GM18870 (cell line): ENCODE measurements around the gene PTPRK.
"Not testable (repeated sequence)": the region's sequence is repeated elsewhere in the genome, so short reads cannot be mapped to it uniquely, and the experiment has no call there.

Experiments used
- ATAC-seq: cut with Tn5 transposase; IDR thresholded peaks from one replicate; pipeline ENCODE4 v1.9.1; 2021; ENCODE audit warnings: moderate library complexity; ENCODE audit not compliant: unreplicated experiment

The PTPRK gene

DNA sequence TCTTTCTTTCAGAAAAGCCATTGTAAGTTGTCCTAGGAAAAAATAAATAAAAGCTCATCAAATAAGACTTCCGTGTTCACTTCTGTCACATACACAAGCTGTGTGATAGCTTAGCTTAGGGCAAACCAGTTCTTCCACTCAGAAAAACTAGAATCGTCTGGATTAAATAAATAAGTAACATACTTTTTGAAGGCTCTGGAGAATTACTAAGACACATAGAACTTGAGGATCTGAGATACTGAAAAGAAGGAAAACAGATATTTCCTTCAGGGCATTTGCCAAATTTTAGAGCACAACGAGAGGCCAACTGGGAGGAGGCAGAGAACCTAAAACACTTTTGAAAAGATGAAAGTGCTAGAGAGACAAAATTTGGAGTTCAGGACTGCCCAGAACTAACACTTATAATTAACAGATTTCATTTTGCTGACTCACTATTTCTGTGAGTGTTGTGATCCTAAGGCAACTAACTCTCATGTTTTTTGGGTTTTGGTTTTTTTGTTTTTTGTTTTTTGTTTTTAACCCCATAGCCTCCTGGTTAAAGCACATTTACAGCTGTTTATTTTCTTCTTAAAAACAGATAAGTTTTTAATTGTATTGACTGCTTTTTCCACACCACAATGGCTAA, 580.8 kb downstream of the PTPRK start:
- ATAC-seq = no peak

DNA sequence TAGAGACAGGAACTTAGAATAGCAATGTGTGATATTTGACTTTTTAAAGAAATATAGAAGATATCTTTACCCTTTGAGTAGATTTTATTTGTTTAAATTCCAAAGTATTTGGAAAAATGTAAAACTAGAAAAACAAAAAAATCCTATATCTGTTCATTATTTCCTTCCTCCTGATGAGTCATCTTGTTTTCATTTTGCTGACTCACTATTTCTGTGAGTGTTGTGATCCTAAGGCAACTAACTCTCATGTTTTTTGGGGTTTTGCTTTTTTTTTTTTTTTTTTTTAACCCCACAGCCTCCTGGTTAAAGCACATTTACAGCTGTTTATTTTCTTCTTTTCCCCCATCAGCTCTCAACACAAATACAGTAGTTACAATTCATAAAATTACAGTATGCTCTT, 581.7 kb downstream of the PTPRK start:
- no peak for ATAC-seq

DNA sequence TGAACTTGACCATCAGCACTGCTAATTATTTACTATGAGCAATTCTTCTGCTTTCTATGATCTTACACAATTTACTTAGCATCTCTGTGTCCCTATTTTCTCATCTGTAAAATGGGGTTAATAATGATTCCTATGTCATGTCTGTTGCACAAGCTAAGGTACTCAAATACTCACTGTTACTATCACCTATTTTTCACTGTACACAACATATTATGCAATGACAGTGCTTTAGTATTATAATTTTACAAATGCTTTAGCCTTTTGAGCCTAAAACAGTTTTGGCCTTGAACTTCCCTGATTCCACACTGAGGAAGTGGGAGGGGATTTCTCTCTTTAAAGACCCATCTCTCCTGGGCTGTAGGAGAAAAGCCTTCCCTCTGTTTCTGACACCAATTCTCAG, 582.7 kb downstream of the PTPRK start:
- ATAC-seq = no peak

- no peak for ATAC-seq
Observed at GRCh38 chr6:127937102-127937501, 583.3 kb downstream of the PTPRK start.

DNA sequence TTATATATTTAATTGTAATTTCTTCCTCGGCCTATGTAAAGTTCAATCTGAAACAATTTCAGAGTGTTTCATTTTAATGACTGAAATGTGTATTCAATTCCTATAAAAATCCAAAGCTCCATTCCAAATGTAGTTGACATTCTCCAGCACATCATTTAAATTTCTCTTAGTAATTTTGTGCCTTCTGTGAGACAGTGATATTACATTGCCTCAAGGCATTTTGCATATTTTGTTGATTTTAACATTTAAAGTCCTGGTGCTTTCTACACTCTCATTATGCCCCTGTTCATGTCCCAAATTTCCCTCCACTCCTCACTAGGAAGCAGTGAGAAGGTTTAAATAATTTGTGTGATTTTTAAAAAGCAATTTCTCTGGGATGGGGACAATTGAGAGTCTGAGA, 585.4 kb downstream of the PTPRK start:
- ATAC-seq = no peak

- ATAC-seq = no peak
Observed at GRCh38 chr6:127933852-127934840, 586.3 kb downstream of the PTPRK start.

DNA sequence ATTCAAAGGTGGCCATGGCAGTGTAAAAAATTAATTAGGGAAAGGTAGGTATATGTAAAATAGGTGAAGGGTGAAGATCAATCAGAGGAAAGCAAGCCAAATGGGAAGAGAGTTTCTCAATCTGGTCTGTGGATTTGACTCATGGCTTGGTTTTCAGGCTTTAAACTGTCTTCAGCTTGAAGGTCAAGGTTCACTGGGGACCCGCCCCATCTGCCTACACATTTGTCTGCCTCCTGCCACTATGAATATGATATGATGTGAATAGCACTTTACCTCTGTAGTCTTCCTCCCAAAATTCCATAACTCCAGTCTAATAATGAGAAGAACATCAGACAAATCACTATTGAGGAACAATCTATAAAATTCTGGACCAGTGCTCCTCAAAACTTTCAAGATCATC, 587.3 kb downstream of the PTPRK start:
- no peak for ATAC-seq

DNA sequence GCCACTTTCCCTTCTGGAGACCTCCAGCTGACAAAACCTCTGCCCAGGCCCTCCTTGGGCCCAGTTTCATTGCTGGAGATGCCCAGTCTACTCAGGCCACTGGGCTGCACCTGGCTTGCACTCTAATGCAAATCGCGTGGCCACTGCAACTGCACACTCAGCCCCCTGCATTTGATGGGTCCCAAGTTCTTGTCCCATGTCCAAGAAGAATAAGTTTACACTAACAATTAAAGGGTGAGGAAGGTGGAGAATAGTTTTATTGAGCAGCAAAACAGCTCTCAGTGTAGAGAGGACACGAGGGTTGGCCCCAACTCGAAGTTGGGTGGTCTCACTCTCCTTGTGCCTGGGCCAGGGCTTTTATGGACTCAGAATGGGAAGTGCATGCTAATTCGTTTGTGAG, 587.7 kb downstream of the PTPRK start:
- no peak for ATAC-seq

- ATAC-seq = not testable (repeated sequence)
Observed at GRCh38 chr6:127926441-127926840, 594.0 kb downstream of the PTPRK start.

GRCh38 chr6:127924440-127924839, 596.0 kb downstream of the PTPRK start:
- ATAC-seq = no peak

GRCh38 chr6:127924031-127924430, 596.4 kb downstream of the PTPRK start:
- ATAC-seq = no peak

DNA sequence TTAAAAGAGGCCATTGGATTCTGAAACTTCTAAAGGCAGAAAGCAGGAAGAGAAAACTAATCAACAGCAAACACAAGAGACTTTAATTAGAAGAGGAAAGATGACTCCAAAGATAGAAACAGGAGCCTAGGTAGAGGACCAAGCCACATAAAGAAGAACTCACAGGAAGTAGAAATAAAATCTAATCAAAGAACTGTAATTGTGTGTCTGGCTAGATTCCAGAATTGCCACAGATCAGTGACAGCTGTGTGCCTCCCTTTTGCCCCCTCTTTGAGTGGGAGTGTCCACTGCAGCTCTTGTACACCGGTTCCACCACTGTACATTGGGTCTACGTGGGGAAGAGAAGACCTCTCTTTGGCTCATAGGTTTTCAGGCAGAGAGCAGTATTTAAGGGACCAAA, 597.3 kb downstream of the PTPRK start:
- no peak for ATAC-seq

DNA sequence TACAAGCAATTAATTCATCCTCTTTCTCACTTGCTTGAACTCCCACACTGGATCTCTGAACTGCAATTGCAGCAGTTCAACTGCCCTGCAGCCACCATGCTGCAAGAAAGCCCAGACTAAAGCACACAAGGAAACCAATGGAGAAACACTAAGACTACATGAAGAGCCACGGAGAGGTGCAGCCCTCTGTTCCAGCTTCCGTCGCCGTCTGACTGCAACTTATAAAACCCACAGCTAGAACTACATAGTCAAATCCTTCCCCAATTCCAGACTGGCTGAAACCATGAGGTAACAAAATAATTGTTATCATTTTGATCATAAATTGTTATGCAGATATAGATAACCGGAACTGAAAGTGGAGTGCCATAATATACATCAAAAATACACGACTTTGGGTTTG, 598.4 kb downstream of the PTPRK start:
- no peak for ATAC-seq

DNA sequence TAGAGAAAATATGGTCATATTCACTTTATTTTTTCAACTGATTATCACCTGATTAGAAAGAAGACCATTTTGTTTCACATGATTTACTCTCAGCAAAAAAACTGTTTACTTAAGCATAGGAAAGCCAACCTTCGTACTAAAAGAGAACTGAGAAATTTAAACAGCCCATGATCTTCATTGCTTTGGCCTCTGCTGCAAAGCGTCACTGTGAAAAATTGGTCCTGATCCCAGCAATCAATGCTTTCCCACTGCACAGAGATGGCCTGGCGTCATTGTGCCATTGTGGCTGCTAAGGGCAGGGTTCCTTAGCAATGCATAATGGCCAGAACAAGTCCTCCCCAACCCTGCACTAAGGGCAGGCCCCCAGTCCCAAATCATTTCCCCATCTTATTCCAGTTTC, 599.6 kb downstream of the PTPRK start:
- ATAC-seq = no peak
